Epithelial cell of prostate (primary cell): ENCODE data around the gene MBTPS2.
A peak's percentile ranks its signal among the peaks of the same experiment; 100 is the strongest.

Experiments
- DNase-seq: peaks from one replicate; pipeline ENCODE4 v3.0.0-alpha.2; 2011; ENCODE audit warnings: low read depth, low spot score
- H3K27ac ChIP-seq: fragments of 450-650 bp; 2 replicates; pipeline ENCODE4 v1.5.1; 2017; ENCODE audit warnings: mild to moderate bottlenecking

Gene MBTPS2

DNA sequence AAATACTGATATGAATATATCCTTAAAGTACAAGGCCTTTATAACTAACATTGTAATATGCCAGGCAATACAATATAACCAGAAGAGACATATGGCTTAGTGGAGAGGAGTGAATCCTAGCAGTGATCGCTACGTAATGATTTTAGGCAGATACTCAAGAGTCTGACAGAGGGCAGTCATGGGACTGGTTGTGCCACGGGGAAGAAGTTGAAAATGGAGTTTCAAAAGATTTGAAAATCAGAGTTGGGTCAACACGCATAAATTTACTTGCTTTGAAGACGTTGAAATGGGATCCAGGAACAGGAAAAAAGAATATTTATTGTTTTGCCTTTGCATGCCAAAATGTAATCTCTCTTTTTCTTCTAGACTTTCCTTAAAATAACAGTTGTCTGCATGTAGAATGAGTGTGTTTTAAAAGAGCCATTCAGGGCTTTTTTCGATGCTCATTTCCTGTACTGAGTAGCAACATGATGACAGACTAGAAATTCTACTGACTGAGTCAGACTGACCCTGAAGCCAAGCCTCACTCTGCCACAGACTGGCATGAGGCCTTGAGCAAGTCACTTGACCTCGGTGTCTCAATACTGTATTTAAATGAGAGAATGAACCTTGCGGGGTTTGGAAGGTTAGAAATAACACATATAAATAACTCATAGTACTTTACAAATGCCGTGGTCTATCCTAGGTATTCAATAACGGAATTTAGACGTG lies 93.0 kb downstream of the MBTPS2 start:
- H3K27ac ChIP-seq, result peak overlapping the region; percentile 92
- peak; percentile 29 for DNase-seq

- peak overlapping the region; percentile 92 for H3K27ac ChIP-seq
- no peak for DNase-seq
Observed at GRCh38 chrX:21933077-21933476, 93.7 kb downstream of the MBTPS2 start.

DNA sequence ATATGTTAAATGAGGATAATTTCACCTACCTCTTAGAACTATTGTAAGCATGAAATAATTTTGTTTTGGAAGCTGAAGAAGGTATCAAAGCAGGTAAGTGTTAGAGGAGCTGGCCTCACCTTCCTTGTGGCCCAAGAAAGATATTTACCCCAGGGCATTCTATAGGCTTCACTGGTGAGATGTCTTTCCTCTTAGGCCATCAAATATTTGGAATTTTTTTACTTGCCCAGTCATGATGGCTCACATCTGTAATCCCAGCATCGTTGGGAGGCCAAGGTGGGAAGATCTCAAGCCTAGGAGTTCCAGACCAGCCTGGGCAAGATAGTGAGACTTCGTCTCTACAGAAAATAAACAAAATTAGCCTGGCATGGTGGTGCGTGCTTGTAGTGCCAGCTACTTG lies 95.0 kb downstream of the MBTPS2 start:
- peak overlapping the region; percentile 92 for H3K27ac ChIP-seq
- DNase-seq, result no peak
